HFFc6 (cell line): ENCODE data around the gene MPRIP. TPM values are rescaled to one million over a fixed set of nuclear protein-coding genes. Genes with fewer than 3 reads are reported as not detected.
A peak's percentile ranks its signal among the peaks of the same experiment; 100 is the strongest.

Experiments used
- DNase-seq: peaks from one replicate; pipeline ENCODE4 v3.0.0-alpha.2; 2018
- H3K27ac Mint-ChIP-seq: 2 replicates; pipeline ENCODE4 v1.8.0; 2020; ENCODE audit warnings: mild to moderate bottlenecking, mixed read lengths
- H3K27me3 Mint-ChIP-seq: 2 replicates; pipeline ENCODE4 v1.8.0; 2021; ENCODE audit warnings: mild to moderate bottlenecking, moderate library complexity, mixed read lengths; ENCODE audit not compliant: insufficient read depth
- H3K36me3 Mint-ChIP-seq: 2 replicates; pipeline ENCODE4 v1.8.0; 2021; ENCODE audit warnings: low read depth, mixed read lengths
- H3K4me1 Mint-ChIP-seq: 2 replicates; pipeline ENCODE4 v1.8.0; 2020; ENCODE audit warnings: low read depth, mixed read lengths
- H3K4me3 Mint-ChIP-seq: 2 replicates; pipeline ENCODE4 v1.8.0; 2020; ENCODE audit warnings: mild to moderate bottlenecking, moderate library complexity, mixed read lengths
- H3K9me3 Mint-ChIP-seq: 2 replicates; pipeline ENCODE4 v1.8.0; 2020; ENCODE audit warnings: mild to moderate bottlenecking, mixed read lengths
- CTCF ChIP-seq: fragments of 200-600 bp; sonication (generic); IDR thresholded peaks from 2 replicates; pipeline ENCODE4 v1.5.0; 2021; ENCODE audit warnings: antibody characterized with exemption, mild to moderate bottlenecking
- total RNA-seq, 6 experiments: library from RNA; stranded (reverse); fragmentation: NEBNext Ultra II Directional; extraction: Animal tissue kit (Norgen Biotek cat#: 25700); gene quantifications; 2 replicates in 1 of 6; 3 replicates in 5 of 6; pipeline ENCODE4 v1.2.3, GENCODE V29; 2021

The MPRIP gene
- total RNA-seq, 6 experiments from 2014 or later = 350 to 409 (median 372) TPM

GRCh38 chr17:17167356-17167755 is 125.1 kb downstream of the MPRIP start:
- Mint-ChIP-seq H3K4me3 (no peak overlapping the region), H3K4me1 (no peaks in the 10 kb centered on the region), H3K9me3 (no peaks in the 10 kb centered on the region), H3K36me3 (peaks cover 22% of the 10 kb centered on the region), H3K27ac (no peak overlapping the region), H3K27me3 (peaks cover 8% of the 10 kb centered on the region)
- DNase-seq = no peak
- no peak for TF ChIP-seq CTCF

- H3K4me3 Mint-ChIP-seq = no peak overlapping the region
- no peak overlapping the region for H3K27ac Mint-ChIP-seq
- H3K4me1 Mint-ChIP-seq = no peaks in the 10 kb centered on the region
- TF ChIP-seq CTCF = no peak
- H3K27me3 Mint-ChIP-seq = peaks cover 8% of the 10 kb centered on the region
- H3K9me3 Mint-ChIP-seq = no peaks in the 10 kb centered on the region
- H3K36me3 Mint-ChIP-seq = peaks cover 19% of the 10 kb centered on the region
- no peak for DNase-seq
Measured at GRCh38 chr17:17167986-17168385, 125.7 kb downstream of the MPRIP start.

GRCh38 chr17:17168401-17168800 is 126.1 kb downstream of the MPRIP start:
- Mint-ChIP-seq H3K4me3 (no peak overlapping the region), H3K27me3 (peaks cover 8% of the 10 kb centered on the region), H3K36me3 (peaks cover 15% of the 10 kb centered on the region), H3K9me3 (no peaks in the 10 kb centered on the region), H3K4me1 (no peaks in the 10 kb centered on the region), H3K27ac (0 out of 2 replicates have a peak overlapping the region, but pooled peaks have one; percentile 6)
- no peak for TF ChIP-seq CTCF
- DNase-seq = no peak

- peaks cover 12% of the 10 kb centered on the region for H3K36me3 Mint-ChIP-seq
Measured at GRCh38 chr17:17169396-17169795, 127.1 kb downstream of the MPRIP start.

GRCh38 chr17:17170346-17170985 is 128.2 kb downstream of the MPRIP start:
- DNase-seq = no peak
- Mint-ChIP-seq H3K27me3 (peaks cover 10% of the 10 kb centered on the region), H3K4me3 (no peak overlapping the region), H3K9me3 (no peaks in the 10 kb centered on the region), H3K27ac (no peak overlapping the region), H3K36me3 (peaks cover 5% of the 10 kb centered on the region; the same call in 1 of the 2 replicates), H3K4me1 (no peaks in the 10 kb centered on the region)
- TF ChIP-seq CTCF = no peak

More at GRCh38 chr17:17169396-17169795, 127.1 kb downstream of the MPRIP start:
- no peak for DNase-seq
- H3K4me1 Mint-ChIP-seq = no peaks in the 10 kb centered on the region
- no peaks in the 10 kb centered on the region for H3K9me3 Mint-ChIP-seq
- TF ChIP-seq CTCF = no peak
- no peak overlapping the region for H3K4me3 Mint-ChIP-seq
- peaks cover 10% of the 10 kb centered on the region for H3K27me3 Mint-ChIP-seq
- no peak overlapping the region for H3K27ac Mint-ChIP-seq
